K562 (cell line): ENCODE data around the gene ATP6V0A1.

ENCODE experiments used
- E2F1 ChIP-seq: sonication (generic); formaldehyde crosslinking; IDR thresholded peaks from 2 replicates; pipeline ENCODE4 v1.8.1; 2023; ENCODE audit warnings: mild to moderate bottlenecking, missing genetic modification reagents, moderate library complexity
- MTA1 ChIP-seq: fragments of 450-650 bp; IDR thresholded peaks from 2 replicates; pipeline ENCODE4 v1.6.1; 2017; ENCODE audit warnings: borderline replicate concordance
- NFATC3 ChIP-seq: fragments of 450-650 bp; IDR thresholded peaks from 2 replicates; pipeline ENCODE4 v1.6.1; 2017; ENCODE audit warnings: mild to moderate bottlenecking
- POLR2AphosphoS5 ChIP-seq: IDR thresholded peaks from 2 replicates; pipeline ENCODE4 v1.6.1; 2011; ENCODE audit warnings: mild to moderate bottlenecking, low read depth, low read length, moderate library complexity; ENCODE audit not compliant: control insufficient read depth, insufficient read depth
- RBBP5 ChIP-seq: fragments of 200-600 bp; sonication (generic); IDR thresholded peaks from 2 replicates; pipeline ENCODE4 v1.6.1; 2012; ENCODE audit warnings: borderline replicate concordance, mild to moderate bottlenecking, low read length, control low read depth, inconsistent platforms; ENCODE audit not compliant: insufficient read depth, poor library complexity, severe bottlenecking
- RFX5 ChIP-seq: IDR thresholded peaks from 2 replicates; pipeline ENCODE4 v1.6.1; 2011; ENCODE audit warnings: low read depth, mild to moderate bottlenecking, improper control_type of control experiment, low read length
- SRF ChIP-seq, 2 experiments: fragments of 250-450, 450-650 bp in 1 of 2; sonication (Bioruptor Pico) in 1 of 2; sonication (generic) in 1 of 2; formaldehyde crosslinking; IDR thresholded peaks; 2 replicates each; pipeline versions ENCODE4 v1.5.0 to v1.5.1; 2020 to 2022; ENCODE audit warnings: mild to moderate bottlenecking in 1 of 2, missing genetic modification reagents in 1 of 2
- TF ChIP-seq, protein P1 (sequence below): fragments of 450-650 bp; IDR thresholded peaks from one replicate; pipeline ENCODE4 v1.6.1; 2018; ENCODE audit warnings: mild to moderate bottlenecking, moderate library complexity; ENCODE audit not compliant: partially characterized antibody

- TF ChIP-seq RBBP5 (no peak), MTA1 (no peak), POLR2AphosphoS5 (no peak), NFATC3 (no peak), RFX5 (no peak), E2F1 (CRISPR knock-in tag) (no peak), SRF (CRISPR knock-in tag; IDR thresholded peaks at IDR 0.05) (no peak)
- TF ChIP-seq, protein P1, sequence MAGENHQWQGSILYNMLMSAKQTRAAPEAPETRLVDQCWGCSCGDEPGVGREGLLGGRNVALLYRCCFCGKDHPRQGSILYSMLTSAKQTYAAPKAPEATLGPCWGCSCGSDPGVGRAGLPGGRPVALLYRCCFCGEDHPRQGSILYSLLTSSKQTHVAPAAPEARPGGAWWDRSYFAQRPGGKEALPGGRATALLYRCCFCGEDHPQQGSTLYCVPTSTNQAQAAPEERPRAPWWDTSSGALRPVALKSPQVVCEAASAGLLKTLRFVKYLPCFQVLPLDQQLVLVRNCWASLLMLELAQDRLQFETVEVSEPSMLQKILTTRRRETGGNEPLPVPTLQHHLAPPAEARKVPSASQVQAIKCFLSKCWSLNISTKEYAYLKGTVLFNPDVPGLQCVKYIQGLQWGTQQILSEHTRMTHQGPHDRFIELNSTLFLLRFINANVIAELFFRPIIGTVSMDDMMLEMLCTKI, result no peak
These were observed 5.3 kb downstream of the ATP6V0A1 start for GRCh38 chr17:42463976-42464400.
